Measurements from ENCODE around the gene IGFALS.

IGFALS gene

GRCh38 chr16:1759511-1759910, 34.0 kb downstream of the IGFALS start:
- POLR2A ChIA-PET, result no interaction called here
- CTCF ChIA-PET, result no interaction called here
- TF ChIP-seq CTCF (IDR thresholded peaks at IDR 0.05; ENCODE audit: control extremely low read depth, extremely low read depth, low read depth, missing control alignments), result no peak
- DNase-seq (ENCODE audit: extremely low spot score), result no peak

- POLR2A ChIA-PET, result no interaction called here
- CTCF ChIA-PET, result no interaction called here
- TF ChIP-seq CTCF (IDR thresholded peaks at IDR 0.05; ENCODE audit: control extremely low read depth, extremely low read depth, low read depth, missing control alignments), result no peak
- DNase-seq (ENCODE audit: extremely low spot score), result no peak
Measured at GRCh38 chr16:1758923-1759322, 34.6 kb downstream of the IGFALS start.

- no peak for TF ChIP-seq CTCF (IDR thresholded peaks at IDR 0.05; ENCODE audit: control extremely low read depth, extremely low read depth, low read depth, missing control alignments)
- POLR2A ChIA-PET, result no interaction called here
- no peak for DNase-seq (ENCODE audit: extremely low spot score)
- CTCF ChIA-PET, result no interaction called here
Measured at GRCh38 chr16:1757714-1758461, 35.6 kb downstream of the IGFALS start.

GRCh38 chr16:1754204-1754603, 39.3 kb downstream of the IGFALS start:
- no peak for TF ChIP-seq CTCF (IDR thresholded peaks at IDR 0.05; ENCODE audit: control extremely low read depth, extremely low read depth, low read depth, missing control alignments)
- ChIA-PET POLR2A (no interaction called here), CTCF (interaction anchor here (1.5 kb wide), 1 partner anchor 48 kb away, joined by 4 read pairs; the partner anchor contains the start of gene MAPK8IP3)
- DNase-seq (ENCODE audit: extremely low spot score), result no peak

GRCh38 chr16:1752853-1753252, 40.7 kb downstream of the IGFALS start:
- ChIA-PET POLR2A (no interaction called here), CTCF (interaction anchor here (3.4 kb wide), 1 partner anchor 47 kb away, joined by 9 read pairs; the partner anchor contains the start of gene MAPK8IP3)
- TF ChIP-seq CTCF (IDR thresholded peaks at IDR 0.05; ENCODE audit: control extremely low read depth, extremely low read depth, low read depth, missing control alignments), result no peak
- no peak for DNase-seq (ENCODE audit: extremely low spot score)

GRCh38 chr16:1751946-1752345, 41.6 kb downstream of the IGFALS start:
- ChIA-PET POLR2A (no interaction called here), CTCF (interaction anchor here (3.4 kb wide), 1 partner anchor 46 kb away, joined by 9 read pairs; the partner anchor contains the start of gene MAPK8IP3)
- no peak for TF ChIP-seq CTCF (IDR thresholded peaks at IDR 0.05; ENCODE audit: control extremely low read depth, extremely low read depth, low read depth, missing control alignments)
- no peak for DNase-seq (ENCODE audit: extremely low spot score)
